GM18867 (cell line): Measurements from ENCODE around the gene MEG3.

ENCODE experiments used
- ATAC-seq: cut with Tn5 transposase; IDR thresholded peaks from one replicate; pipeline ENCODE4 v1.9.1; 2021; ENCODE audit warnings: mild to moderate bottlenecking, moderate library complexity; ENCODE audit not compliant: unreplicated experiment

The MEG3 gene

DNA sequence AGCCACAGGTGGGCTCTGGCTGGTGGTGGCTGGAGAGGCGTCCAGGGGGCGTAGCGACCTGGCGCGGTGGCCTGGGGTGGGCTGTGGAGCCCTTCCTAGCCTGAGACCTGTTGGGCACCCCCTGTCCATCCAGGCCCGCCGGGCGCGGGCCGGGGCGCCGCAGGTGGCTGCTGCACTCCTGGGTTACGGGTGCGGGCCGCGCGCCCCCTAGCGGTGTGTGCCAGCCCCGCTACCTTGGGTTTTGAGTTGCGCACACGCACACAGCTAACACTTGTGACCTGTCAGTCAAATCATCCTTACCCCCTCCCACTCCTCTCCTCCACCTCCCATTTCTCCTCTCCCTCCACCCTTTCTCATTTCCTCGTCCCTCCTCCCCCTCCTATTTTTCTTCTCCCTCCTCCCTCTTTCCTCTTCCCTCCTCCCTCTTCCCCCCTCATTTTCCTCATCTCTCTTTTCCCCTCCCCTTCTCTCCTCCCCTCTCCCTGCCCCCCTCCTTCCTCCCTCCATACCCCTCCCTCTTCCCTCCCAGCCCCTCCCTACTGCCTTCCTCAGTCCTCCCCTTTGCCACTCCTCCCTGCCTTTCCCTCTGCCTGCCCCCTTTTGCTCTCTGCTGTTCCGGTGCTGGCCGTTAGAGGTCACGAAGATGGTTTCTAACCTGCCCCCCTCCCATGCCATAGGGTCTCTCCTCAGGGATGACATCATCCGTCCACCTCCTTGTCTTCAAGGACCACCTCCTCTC is 2.3 kb downstream of the MEG3 start:
- no peak for ATAC-seq

DNA sequence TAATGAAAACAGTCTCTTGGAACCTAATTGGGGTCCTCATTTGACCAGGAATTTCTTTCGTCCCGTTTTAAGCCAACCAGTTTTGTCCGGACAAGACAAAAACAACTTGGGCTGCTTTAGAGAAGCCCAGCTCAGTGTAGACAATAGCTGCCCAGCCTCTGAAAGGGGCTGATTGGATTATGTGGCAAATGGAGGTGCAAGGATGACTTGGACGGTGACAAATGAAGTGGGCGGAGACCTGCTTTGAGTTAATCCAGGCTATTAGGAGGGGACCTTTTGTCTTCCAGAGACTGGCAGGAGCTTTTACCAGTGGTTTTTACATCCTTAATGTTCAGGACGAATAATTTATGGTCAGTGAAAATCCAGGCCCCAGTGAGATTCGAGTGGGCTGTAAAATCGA is 4.8 kb downstream of the MEG3 start:
- ATAC-seq: no peak

DNA sequence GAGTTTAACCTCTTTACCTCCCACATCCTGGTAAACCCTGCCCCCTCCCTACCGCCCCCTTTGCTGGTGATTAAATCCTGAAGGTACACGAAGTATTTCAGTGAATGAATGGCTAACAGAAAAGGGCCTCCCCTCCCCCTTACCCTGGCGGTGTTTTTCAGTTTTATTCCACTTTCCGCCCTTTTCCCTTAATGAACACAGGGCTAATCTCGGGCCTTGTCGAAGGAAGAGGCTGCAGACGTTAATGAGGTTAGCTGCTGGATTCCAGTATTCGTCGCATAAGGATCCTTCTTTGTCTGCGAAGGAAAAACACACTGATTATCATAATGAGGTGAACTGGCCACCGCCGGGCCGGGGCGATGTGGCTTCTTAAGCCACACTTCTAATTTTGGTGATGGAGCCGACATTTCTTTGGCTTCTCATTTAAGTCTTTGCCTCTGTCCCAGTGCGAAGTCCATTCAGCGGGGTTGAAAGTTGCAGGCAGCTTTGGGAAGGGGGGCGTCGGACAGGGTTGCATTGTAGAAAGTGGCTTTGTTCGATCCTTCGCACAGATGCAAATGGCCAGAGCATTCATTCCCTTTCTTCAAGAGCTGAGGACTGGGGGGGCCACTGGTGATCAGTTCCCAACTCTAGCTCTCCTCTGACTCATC is 6.5 kb downstream of the MEG3 start:
- no peak for ATAC-seq

DNA sequence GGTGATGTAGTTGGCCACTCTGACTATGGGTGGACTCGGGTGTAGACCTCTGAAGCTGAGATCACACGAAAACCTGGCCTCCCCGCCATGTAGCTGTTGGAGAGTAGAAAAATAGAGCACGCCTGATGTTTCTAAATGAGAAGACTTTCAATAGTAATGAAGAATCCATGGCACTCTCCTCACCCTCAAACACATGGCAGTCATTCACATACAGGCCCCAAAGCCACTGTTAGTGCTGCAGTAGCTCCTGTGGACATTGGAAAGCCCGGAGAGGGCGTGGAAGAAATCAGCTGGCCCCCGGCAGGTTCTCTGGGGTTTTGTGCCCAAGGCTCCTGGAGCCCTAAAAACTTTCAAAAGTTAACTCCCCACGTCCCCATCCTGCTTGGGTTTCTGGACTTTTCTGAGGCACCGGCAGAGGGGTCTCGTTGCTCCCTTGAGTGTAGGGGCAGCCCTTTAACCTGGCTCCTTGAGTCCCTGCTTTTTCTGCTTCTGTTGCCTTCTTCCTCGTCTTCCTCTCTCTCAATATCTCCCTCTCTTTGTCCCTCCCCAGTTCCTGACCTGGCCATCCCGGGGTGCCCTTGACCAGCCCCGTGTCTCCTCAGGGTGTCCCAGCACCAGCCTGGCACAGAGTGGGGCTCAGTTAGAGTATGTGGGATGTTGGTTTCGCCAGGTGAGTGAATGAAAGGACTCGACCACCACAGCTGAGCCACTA is 8.3 kb downstream of the MEG3 start:
- ATAC-seq: no peak

DNA sequence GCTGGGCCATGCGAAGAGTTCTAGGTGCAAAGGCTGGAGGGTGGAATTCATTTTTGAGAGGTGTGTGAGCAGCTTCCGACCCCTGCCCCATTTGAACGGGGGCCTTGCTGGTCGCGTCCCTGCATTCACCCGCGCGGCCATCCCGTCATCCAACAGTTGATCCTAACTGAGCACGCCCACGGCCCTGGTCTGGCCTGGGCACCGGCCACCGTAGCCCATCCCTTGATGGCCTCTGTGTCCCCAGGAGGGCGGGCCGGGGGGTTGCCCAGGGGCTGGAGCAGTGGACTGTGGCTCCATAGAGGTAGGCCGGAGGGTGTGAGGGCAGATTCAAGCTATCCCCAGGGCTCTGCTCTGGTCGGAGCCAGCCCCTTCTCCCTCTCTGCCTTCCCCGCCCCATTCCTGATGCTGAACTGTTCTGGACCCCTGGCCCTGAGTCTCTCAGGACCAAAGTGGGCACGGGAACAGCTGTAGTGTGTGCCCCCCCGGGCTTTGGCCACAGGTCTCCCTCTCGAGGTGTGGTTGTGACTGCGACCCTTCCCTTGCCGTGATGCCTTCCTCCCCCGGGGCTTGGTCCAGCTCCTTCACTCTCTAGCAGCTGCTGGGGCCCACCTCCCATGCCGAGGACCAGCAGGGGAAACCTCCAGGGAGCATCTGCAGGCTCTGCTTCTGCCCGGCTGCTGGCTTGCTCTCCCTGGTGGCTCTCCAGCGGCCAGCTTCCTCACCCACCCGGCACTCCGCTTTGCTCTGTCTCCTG is 9.1 kb downstream of the MEG3 start:
- ATAC-seq: no peak

DNA sequence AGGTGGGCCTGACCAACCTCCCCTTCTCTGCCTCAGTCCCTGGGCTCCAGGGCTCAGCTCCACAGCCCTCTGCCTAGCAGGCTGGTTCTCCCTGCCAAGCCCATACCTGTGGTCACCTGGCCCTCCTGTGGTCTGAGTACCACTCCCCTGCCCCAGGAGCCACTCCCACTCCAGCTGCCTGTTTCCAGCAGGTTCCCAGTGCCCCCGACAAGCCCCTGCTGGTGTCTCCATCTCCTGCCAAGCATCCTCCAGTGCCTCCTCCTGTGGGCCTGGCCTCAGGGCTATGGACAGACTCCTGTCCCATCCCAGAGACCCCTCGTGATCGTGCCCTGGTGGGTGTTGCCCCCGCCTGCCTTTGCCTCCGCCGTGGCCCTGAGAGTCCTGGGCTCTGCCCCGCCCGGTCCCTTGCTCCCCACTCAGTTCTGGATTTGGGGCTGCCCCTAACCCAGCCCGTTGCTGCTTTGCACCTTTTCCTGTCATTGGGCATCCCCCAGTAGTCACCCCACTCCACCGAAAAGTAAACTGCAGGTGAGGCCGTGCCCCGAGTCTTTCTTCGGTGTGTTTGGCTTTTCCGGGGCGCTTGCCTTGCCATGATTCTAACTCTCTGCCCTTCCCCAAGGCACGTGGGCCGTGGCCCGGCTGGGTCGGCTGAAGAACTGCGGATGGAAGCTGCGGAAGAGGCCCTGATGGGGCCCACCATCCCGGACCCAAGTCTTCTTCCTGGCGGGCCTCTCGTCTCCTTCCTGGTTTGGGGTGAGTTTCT is 9.8 kb downstream of the MEG3 start:
- ATAC-seq: no peak

DNA sequence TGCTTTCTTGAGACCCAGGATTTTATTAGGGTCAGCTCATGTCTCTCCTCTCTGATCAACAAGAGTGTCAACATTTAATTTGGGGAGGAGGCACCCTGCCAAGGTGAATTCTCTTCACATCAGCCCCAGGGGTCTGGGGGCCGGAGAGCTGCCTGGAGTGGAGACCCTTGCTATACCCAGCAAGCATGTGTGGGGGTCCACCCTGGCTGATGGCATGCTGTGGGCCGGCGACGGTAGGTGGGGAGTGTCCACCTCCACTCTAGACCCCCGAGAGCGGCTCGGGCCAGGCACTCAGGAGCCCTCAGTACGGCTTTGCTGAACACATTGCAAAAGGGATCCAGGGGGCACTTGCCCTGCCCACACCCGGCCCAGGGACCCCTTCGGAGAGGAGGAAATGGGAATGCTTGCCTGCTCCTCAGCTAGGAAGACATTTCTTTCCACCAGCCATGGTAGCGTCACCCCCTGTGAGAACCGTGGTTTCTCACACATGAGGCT is 10.4 kb downstream of the MEG3 start:
- no peak for ATAC-seq

DNA sequence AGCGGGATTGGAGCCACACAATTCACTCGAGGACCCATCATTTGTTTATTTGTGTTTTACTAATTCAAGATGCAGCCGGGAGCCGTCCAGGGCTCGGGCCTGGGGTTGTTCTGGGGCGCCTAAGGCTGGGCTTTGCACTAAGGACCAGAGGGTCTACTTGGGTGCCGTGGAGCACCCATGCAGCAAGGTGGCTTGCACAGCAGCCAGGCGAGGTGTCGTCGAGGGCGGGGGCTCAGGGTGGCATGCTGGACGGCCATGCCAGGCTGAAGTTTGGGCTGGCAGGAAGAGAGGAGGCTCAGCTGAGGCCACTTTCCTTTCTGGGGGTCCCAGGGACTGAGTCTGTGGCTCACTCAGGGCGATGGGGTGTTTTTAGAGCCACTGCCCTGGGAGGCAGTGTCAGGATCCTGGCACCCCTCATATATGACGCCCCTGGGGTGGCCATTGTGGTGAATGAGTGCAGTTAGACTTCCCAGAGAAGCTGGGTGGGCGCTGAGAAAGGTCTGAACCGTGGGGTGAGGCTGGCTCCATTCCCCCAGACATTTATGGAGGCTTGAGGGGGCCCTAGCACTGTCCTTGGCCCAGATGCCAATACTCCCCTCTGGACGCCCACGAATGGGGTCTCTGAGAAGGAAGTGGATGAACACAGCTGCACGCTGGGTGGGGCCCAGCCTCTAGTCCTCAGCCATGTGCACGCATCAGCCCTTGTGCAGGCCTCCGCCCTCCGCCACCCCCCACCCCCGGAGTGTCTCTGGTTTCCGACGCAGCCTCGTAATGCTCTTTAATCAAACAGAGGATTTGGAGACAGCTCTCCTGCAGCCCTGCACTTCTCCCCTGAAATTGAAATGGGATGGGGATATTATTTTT is 11.3 kb downstream of the MEG3 start:
- no peak for ATAC-seq

DNA sequence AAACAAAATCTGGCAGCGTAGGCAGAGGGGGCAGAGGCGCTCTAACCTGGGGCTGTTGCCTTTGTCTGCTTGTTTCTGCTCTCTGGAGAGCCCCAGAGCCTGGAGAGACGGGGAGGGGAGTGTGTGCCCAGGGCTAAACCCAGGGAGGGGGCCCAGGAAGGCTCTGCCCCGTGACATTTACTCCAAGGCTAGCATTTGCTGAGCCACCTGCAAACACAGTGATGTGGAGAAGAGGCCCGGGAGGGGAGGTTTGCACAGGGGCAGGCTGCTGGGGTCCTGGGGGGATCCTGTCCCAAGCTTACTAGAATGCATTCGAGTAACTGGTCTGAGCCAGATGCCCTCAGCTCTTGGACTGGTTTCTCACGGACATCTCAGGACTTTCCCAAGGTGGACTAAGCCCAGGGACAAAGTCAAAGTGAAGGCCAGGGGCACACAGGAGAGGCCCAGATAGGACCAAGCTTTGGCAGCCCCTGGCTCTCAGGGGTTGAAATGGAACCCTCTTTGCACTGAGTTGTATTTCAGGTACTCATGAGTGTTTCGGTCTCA is 12.0 kb downstream of the MEG3 start:
- ATAC-seq: no peak

DNA sequence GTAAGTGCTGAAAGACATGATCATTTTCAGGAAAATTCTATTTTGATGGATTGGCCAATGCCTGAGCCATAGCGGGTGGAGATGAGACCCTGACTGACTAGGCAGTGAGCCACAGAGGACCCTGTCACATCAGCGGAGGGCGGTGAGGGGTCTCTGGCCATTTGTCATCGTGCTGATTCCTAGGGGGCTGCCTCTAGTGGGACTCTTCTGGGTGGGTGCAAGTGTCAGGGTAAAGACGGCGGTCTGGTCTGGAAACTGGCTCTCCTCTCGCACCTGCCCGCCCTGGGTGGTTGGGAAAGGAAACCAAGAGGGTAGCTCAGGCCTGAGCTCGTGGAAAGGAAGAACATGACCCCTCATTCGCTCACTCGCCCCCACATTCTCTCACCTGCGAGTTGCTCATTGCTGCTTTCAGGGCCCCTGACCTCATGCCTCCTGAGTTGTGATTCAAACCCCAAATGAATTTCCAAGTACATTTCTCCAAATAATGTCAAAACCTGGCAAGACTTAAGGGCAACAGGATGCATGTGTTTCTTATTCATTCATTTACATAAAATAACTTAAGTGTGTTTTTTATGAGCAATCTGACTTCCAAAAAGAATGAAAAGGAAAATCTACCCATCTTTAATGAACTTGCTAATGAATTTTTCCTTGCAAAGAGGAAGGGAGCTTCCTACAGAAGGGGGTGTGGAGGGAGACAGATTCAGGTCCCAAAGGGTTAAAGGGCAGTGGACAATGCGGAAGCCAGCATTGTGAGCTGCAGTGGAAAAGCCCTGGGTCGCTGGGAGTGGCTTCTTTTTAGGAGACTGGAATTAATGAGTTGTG is 12.8 kb downstream of the MEG3 start:
- no peak for ATAC-seq

DNA sequence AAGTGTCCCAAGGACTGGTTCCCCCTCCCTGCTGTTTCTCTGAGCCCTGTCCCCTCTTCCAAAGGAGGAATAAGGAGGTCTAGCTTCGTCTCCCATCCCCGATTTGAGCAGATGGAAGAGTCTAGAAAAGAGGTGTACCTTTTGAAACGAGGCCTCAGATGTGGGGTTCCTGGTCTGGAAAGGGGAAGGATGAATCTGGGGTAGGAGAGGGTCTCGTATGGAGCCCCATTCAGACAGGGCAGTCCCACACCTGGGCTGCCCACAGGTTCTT is 13.3 kb downstream of the MEG3 start:
- no peak for ATAC-seq

DNA sequence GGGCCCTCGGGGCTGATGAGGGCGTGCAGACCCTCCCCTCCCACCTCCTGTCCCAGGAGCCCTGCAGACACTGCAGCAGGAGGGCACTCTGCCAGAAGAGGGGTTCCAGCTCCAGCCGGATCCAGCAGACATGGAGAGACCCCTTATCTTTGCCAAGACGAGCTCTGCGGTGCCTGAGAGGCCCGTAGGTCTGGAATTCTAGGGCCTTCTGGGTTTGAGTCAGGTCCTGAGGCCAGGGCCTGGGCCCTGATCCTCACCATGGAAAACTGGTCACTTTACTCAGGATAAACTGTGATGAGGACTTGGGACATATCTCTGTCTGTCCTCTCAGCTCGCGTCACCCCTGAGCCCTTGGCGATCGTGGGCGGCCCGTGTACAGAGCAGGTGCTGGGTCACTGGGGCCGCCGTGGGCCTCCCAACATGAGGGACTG is 13.8 kb downstream of the MEG3 start:
- ATAC-seq: no peak

DNA sequence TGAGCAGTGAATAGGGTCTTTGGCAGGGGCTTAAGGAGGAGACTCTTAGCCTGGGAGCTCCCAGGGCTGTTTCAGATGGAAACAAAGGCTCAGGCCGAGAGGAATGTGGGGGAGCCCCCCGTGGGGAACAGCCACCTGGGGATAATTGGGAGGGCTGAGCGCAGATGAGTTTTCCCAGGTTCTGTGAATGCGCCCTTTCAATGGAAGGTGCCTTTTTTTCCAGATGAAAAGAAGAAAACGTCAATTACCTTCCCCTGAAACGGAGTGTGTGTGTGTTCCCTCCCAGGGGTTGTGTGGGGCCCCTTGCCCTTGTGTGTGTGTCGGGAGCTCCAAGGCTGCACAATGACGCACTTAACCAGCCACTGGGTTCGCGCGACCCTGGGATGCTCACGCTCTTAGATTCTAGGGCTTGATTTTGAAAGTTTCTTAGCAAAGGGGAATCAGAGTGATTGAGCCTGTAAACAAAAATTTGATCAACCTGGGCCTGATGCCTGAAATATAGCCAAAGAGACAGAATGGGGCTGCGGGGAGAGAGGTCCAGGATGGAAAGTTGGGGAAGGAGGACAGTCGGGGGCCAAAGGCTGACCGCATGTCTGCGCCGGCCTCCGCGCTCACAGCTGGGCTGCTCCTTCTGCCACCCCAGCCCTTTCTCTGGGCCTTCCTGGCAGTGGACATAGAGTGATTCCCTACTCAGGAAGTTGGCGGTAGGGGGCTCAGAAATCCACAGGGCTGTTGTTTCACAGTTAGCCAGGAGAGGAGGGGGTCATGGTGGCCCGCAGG is 14.6 kb downstream of the MEG3 start:
- no peak for ATAC-seq

DNA sequence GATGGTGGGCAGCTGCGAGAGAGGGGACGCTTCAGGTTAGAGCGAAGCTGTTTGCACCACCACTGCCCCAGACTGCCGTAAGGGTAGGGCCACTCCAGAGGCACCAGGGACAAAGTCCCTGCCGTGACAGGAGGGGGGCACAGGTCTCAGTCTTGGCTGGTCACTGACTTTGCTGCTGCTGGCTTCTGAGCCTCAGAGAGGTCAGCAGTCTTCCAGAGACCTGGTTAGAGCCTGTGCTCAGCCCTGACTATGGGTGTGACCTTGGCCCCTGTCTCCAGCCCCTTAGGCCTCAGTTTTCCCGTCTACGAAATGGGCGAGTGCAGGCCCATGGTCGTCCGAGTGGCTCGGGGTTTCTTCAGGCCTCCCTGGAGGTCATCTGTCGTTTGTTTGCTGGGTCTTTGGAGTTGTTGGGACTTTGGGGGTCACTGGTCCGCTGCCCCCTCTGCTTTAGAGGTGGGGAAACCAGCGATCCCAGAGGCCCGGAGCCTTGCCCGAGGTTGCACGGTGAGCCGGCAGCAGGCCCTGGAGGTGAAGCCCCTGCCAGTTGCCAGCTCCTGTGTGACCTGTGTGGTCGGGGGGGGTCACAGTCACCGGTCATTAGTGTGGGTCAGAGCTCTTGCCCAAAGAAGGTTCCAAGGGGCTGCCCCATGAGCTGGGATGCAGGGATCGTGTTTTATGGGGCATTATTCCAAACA is 15.3 kb downstream of the MEG3 start:
- ATAC-seq: no peak

DNA sequence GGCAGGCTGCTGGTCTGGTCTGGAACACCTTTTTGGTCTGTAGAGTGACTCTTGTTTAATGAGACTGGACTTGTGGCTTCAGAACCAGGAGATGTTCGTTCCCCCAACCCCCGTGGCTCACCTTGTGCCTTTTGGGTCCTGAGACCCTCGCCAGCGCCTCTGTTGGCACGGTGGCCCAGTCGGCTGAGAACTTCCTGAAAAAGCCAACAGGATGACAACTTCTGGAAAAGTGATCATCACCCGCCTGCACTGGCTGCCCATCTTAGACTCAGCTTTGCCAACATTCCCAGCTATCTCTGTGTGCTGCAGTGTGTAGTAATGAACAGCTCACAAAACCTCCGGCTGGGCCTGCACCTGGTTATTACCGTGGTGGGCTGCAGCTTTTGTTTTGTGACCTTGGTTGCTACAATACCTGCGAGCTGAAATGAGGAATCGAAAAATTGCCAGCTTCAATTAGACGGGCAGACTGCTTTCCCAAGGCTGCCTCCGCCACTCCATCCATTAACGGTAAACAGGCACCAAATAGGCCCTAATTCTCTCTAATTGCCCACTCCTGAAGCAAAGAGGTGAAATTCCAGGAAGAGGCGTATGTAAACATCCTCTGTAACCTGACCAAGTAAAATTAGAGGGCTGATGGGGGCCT is 16.0 kb downstream of the MEG3 start:
- no peak for ATAC-seq

DNA sequence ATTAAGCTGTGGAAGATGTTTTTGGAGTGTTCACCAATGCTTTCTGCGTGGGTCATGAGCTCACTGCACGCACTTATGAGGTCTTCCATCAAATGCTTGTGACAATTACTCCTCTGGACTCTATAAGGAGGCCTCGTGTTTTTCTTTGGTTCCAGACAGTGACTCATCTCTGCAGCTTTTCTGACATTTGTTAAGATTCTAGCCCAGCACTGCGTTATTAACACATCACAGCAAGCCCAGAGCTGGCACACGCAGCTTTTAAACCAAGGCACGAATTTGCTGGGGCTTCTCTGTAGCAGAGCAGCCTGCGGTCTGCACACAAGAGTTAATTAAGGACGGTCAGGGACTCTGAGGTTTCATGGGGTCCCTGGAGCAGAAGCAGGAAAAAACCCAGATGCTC is 16.9 kb downstream of the MEG3 start:
- no peak for ATAC-seq

DNA sequence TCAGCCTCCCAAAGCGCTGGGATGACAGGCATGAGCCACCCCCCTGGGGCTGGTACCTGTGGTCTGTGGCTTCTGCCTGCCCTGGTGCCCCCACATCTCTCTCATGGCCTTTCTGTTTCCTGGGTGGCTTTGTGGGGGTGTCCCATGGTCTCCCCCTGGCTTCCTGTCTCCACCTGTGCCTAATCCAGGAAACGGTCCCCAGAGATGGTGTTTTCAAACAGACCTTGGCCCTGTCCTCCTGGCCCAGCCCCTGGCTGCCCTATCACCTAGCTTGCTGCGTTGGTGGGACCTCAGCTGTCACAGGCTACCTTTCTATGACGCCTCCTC is 18.1 kb downstream of the MEG3 start:
- ATAC-seq: no peak
